ENCODE measurements around the gene PNLIPRP1.

Gene PNLIPRP1

DNA sequence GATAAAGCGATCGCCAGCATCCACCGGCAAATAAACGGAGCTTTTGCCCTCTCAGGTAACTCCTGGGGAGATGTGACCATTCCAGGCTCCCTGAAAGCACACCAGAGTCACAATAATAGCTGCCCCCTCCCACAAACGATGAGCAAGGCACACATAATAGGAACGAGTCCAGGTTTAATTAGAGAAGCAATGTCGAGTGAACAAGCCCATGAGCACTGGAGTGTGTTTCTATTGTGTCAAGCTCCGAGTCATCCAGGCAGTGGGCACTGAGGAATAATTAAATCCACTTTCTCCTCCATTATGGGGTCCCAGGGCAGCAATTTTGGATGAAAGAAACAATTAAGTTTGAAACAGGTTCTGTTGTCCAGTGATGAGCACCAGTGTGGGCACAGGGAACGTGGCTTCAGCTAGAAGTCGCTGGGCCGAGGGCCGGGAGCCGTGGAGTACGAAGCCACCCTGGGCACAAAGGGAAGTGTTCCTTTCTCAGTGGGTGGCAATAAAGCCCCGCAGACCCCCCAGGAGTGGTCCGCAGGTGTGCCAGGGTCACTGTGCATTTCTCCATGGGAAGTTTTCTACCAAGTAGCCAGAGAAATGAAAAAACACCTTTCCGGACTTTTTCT is 41.9 kb downstream of the PNLIPRP1 start:
- no peak for DNase-seq

DNA sequence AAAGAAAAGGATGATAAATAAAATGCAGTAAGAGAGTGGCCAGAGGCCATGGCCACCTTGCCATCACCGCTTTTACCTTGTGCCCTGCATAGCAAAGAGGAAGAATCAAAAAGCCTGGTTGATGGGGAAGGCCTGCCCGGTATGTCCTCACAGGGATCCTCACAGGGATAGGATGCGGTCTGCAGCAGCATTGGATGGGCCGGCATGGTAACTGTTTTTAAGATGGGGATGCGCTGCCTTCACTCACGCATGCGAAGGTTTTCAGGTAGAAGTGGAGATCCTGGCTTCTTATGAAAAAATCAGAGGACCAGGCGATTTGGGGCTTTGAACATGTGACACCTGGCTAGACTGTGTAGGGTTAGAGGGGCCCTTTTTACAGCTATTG is 42.4 kb downstream of the PNLIPRP1 start:
- DNase-seq, result no peak

DNA sequence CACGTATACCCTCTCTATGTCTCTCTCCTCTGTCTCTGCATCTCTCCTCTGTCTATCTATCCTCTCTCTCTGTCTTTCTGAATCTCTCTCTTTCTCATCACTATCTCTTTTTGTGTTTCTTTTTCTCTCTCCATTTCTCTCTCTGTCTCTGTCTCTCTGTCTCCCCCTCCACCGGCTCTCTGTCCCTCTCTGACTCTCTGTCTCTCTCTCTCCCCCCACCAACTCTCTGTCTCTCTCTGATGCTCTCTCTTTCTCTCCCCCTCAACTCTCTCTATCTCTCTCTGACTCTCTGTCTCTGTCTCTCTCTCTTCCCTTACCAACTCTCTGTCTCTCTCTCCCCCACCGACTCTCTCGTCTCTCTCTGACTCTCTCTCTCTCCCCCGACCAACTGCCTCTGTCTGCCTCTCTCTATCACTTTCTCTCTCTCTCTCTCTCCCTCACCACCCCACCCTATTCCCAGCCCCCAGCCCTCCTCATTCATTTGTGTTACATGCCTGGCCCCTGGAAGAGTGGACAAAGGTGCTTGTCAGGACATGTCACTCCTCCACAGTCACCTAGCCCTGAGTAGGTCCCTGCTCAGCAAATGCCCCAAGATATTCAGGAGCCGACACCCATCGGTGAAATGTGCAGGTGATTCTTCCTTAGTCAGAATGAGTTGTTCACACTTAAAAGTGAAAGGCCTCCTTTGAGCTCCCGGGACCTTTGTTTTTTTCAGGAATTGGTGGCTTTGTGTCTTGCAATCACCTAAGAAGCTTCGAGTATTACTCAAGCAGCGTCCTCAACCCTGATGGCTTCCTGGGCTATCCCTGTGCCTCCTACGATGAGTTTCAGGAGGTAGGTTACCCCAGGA is 43.6 kb downstream of the PNLIPRP1 start:
- DNase-seq, result no peak

- no peak for DNase-seq
Measured at GRCh38 chr10:116636385-116636784, 45.6 kb downstream of the PNLIPRP1 start.

DNA sequence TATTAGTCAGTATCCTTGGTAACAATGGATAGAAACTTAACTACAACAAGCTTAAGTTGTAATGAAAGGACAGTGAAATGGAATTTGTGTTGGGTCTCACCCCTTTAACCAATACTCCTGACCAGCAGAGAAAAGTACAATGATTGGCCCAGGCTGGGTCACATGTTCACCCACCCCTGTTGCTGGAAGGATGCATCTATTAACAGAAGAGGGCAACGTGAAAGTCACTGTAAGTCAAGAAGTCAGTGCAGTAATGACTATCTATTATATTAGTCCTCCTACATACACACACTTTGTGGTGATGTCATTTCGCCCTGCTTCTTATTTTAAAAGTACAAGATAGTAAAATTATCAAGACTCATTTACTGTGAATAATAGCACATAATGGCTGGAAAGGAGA is 46.2 kb downstream of the PNLIPRP1 start:
- no peak for DNase-seq

- no peak for DNase-seq
Measured at GRCh38 chr10:116637830-116638229, 47.1 kb downstream of the PNLIPRP1 start.

GRCh38 chr10:116646502-116646901 is 55.7 kb downstream of the PNLIPRP1 start:
- DNase-seq, result no peak

GRCh38 chr10:116648903-116649302 is 58.1 kb downstream of the PNLIPRP1 start:
- DNase-seq, result no peak

- no peak for DNase-seq
Measured at GRCh38 chr10:116653885-116654284, 63.1 kb downstream of the PNLIPRP1 start.

DNA sequence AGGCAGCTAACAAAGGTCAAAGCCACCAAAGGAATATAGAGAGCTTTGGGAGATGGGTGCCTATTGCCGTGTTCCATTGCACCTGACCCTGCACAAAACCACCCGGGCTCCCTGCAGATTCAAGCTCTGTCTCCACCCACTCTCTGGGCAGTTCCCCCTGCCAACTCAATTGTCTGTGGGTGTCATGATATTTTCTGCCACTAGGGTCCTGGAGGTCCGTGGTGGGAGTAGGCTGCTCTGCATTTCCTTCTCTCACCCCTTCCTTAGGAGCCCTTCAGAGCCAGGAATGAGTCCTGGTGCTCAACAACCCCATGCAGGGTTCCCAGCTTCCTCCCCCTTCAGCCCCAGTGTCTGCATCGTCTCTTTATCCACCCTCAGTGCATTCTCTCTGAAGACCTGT is 64.1 kb downstream of the PNLIPRP1 start:
- DNase-seq, result no peak

DNA sequence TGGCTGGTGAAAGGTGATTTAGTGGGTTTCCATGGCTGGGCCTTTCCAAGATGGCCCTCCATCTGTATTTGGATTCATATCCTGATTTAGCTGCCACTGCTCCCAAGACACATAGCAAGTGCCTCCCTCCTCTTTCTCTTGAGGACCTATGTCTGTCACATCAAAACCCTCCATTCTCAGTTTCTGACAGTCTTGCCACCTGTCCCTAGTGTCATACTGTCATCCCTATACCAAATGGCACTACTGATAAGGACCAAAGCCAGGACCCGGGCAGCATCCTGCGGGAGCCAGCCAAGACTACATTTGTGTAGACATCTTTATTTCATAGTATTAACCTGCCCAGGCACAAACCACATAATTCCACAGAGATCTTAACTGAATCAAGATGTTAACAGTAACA is 64.8 kb downstream of the PNLIPRP1 start:
- DNase-seq, result no peak

- no peak for DNase-seq
Measured at GRCh38 chr10:116656044-116656443, 65.3 kb downstream of the PNLIPRP1 start.

DNA sequence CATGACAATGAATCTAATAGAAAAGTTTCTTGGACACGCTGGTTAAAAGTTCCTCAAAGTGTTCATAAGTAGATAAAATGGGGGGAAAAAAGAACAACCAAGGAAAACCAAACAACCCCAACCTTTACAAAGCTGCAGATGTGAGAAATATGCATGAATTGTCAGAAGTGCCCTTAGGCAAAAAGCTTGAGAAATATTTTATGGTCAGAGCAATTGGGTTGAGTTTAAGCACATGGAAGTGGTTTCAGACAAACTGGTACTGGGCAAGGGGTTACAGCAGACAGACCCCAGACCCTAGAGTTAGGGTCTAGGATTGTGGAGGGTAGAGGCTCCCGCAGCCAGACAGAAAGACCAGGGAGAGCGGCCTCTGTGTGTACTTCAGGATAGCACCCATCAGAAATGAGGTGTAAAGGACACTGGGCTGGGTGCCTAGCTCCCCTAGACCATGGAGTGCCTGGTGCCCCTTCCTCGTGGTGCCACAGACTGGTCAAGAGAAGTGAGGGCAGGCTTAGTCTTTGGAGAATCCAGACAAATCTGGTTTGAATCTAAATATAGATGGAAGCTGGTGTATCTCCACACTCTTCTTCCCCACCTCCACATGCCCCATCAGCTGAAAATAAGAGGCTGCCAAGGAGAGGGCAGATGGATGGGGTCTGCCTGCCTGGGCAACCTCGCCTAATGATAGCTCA is 67.2 kb downstream of the PNLIPRP1 start:
- DNase-seq, result no peak
